A673 (cell line): ENCODE data around the gene PARP11. TPM values are rescaled to one million over a fixed set of nuclear protein-coding genes. Genes with fewer than 3 reads are reported as not detected.

Source experiments
- BruUV-seq: library from RNA; stranded (reverse); fragments of 400-500 nt; replicated peaks from 2 replicates; lab custom pipeline; 2021; lab: Mats Ljungman, UMichigan
- CTCF ChIA-PET: fragments of 300-600 bp; sonication (Branson Sonifier 250); formaldehyde crosslinking; loops from one replicate; lab custom pipeline; 2022; ENCODE audit warnings: antibody characterized with exemption; lab: Charles Lee
- POLR2A ChIA-PET: fragments of 300-600 bp; sonication (Branson Sonifier 250); formaldehyde crosslinking; loops from one replicate; lab custom pipeline; 2022; ENCODE audit warnings: antibody characterized with exemption; ENCODE audit not compliant: low non-redundant PET; lab: Charles Lee
- DNase-seq: peaks from one replicate; pipeline ENCODE4 v3.0.0-alpha.2; 2015; ENCODE audit warnings: low spot score
- H3K27ac ChIP-seq: fragments of 200-600 bp; sonication (generic); 2 replicates; pipeline ENCODE4 v1.5.1; 2016; ENCODE audit warnings: mixed run types, low read depth, mild to moderate bottlenecking, mixed read lengths, antibody characterized with exemption, low read length; ENCODE audit not compliant: poor library complexity, severe bottlenecking
- H3K27me3 ChIP-seq: fragments of 200-600 bp; sonication (generic); replicated peaks from 2 replicates; pipeline ENCODE4 v1.6.1; 2017; ENCODE audit warnings: mixed run types, low read depth, mild to moderate bottlenecking, mixed read lengths, antibody characterized with exemption, low read length; ENCODE audit not compliant: insufficient read depth, poor library complexity
- H3K36me3 ChIP-seq: fragments of 200-600 bp; sonication (generic); 2 replicates; pipeline ENCODE4 v1.6.1; 2016; ENCODE audit warnings: mixed run types, mild to moderate bottlenecking, mixed read lengths, antibody characterized with exemption, low read length; ENCODE audit not compliant: insufficient read depth, poor library complexity, severe bottlenecking
- H3K4me1 ChIP-seq: fragments of 200-600 bp; sonication (generic); 2 replicates; pipeline ENCODE4 v1.6.1; 2017; ENCODE audit warnings: mixed run types, mild to moderate bottlenecking, mixed read lengths, antibody characterized with exemption, low read length; ENCODE audit not compliant: insufficient read depth, poor library complexity, severe bottlenecking
- H3K4me3 ChIP-seq: fragments of 200-600 bp; sonication (generic); 2 replicates; pipeline ENCODE4 v1.5.1; 2016; ENCODE audit warnings: low read depth, mixed run types, mild to moderate bottlenecking, mixed read lengths, low read length; ENCODE audit not compliant: poor library complexity, severe bottlenecking
- H3K9me3 ChIP-seq: fragments of 200-600 bp; sonication (generic); 2 replicates; pipeline ENCODE4 v1.6.1; 2016; ENCODE audit warnings: mixed run types, low read depth, mild to moderate bottlenecking, mixed read lengths, antibody characterized with exemption, low read length; ENCODE audit not compliant: poor library complexity, severe bottlenecking
- CTCF ChIP-seq: fragments of 300-800, 200-600 bp; sonication (generic); conservative IDR thresholded peaks from 2 replicates; pipeline ENCODE4 v1.5.1; 2017; ENCODE audit warnings: low read depth, mild to moderate bottlenecking, antibody characterized with exemption, low read length, moderate library complexity, mixed read lengths
- EZH2 ChIP-seq: fragments of 200-600 bp; sonication (generic); IDR thresholded peaks from 2 replicates; pipeline ENCODE4 v1.6.1; 2017; ENCODE audit warnings: borderline replicate concordance, low read depth, mild to moderate bottlenecking, mixed read lengths, antibody characterized with exemption, low read length; ENCODE audit not compliant: poor library complexity, severe bottlenecking
- intact Hi-C: fragments of 100-400 bp; cut with micrococcal nuclease; formaldehyde crosslinking; loops from one replicate; pipeline ENCODE4 v1.10.0; 2022; ENCODE audit not compliant: unreplicated experiment
- total RNA-seq: library from RNA; stranded (reverse); gene quantifications from 2 replicates; pipeline ENCODE4 v1.2.3, GENCODE V29; 2021

PARP11 gene
- total RNA-seq, 1 experiment from 2014 or later, result 7.7 TPM

- Histone ChIP-seq H3K4me1 (no peaks in the 10 kb centered on the region), H3K36me3 (no peaks in the 10 kb centered on the region), H3K4me3 (no peak overlapping the region), H3K9me3 (no peaks in the 10 kb centered on the region), H3K27me3 (peaks cover 21% of the 10 kb centered on the region), H3K27ac (no peak overlapping the region)
- TF ChIP-seq EZH2 (no peak), CTCF (no peak)
- BruUV-seq, result no TSS peak
- intact Hi-C loops, result no loop called here
- ChIA-PET CTCF (no interaction called here), POLR2A (no interaction called here)
- no peak for DNase-seq
Observed at GRCh38 chr12:3904999-3905398, 31.8 kb upstream of the PARP11 start.

DNA sequence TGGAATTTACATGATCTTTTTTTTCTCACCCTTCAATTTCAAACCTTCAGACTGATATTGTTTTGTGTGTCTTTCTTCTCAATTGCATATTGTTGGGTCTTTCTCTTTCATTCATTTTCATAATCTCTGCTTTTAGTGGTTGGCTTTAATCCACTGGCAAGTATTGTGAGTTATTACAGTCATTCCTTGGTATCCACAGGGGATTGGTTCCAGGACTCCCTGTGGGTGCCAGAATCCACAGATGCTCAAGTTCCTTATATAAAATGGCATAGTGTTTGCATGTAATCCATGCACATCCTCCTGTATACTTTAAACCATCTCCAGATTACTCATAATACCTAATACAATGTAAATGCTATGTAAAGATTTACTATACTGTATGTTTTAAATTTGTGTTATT, 29.7 kb upstream of the PARP11 start:
- ChIA-PET POLR2A (no interaction called here), CTCF (no interaction called here)
- no TSS peak for BruUV-seq
- no peaks in the 10 kb centered on the region for H3K4me1 ChIP-seq
- intact Hi-C loops, result no loop called here
- no peak overlapping the region for H3K27ac ChIP-seq
- TF ChIP-seq CTCF (no peak), EZH2 (no peak)
- no peak for DNase-seq
- H3K36me3 ChIP-seq, result no peaks in the 10 kb centered on the region
- no peak overlapping the region for H3K4me3 ChIP-seq
- no peaks in the 10 kb centered on the region for H3K9me3 ChIP-seq
- H3K27me3 ChIP-seq, result peaks cover 19% of the 10 kb centered on the region

- H3K4me1 ChIP-seq, result no peaks in the 10 kb centered on the region
- intact Hi-C loops, result no loop called here
Observed at GRCh38 chr12:3901116-3901515, 27.9 kb upstream of the PARP11 start.

More at GRCh38 chr12:3901116-3901515, 27.9 kb upstream of the PARP11 start:
- peaks cover 19% of the 10 kb centered on the region for H3K27me3 ChIP-seq
- DNase-seq, result no peak
- no peak overlapping the region for H3K4me3 ChIP-seq
- no TSS peak for BruUV-seq
- TF ChIP-seq EZH2 (no peak), CTCF (no peak; the same call in 1 of the 2 replicates)
- no peaks in the 10 kb centered on the region for H3K9me3 ChIP-seq
- ChIA-PET POLR2A (no interaction called here), CTCF (no interaction called here)
- no peaks in the 10 kb centered on the region for H3K36me3 ChIP-seq
- no peak overlapping the region for H3K27ac ChIP-seq
